HG03520 (cell line): ENCODE measurements around the gene FMN1.

ENCODE experiments used
- ATAC-seq: cut with Tn5 transposase; IDR thresholded peaks from one replicate; pipeline ENCODE4 v1.9.1; 2021; ENCODE audit warnings: mild to moderate bottlenecking, moderate library complexity; ENCODE audit not compliant: unreplicated experiment

FMN1 gene

GRCh38 chr15:33200444-33200843 lies 5.9 kb upstream of the FMN1 start:
- ATAC-seq, result no peak

- ATAC-seq, result no peak
Observed at GRCh38 chr15:33198541-33198940, 4.0 kb upstream of the FMN1 start.

GRCh38 chr15:33197636-33198035 lies 3.1 kb upstream of the FMN1 start:
- no peak for ATAC-seq

- ATAC-seq, result no peak
Observed at GRCh38 chr15:33194237-33194636, 277 bp downstream of the FMN1 start.

GRCh38 chr15:33191591-33191990 lies 2.9 kb downstream of the FMN1 start:
- no peak for ATAC-seq

GRCh38 chr15:33190539-33190938 lies 4.0 kb downstream of the FMN1 start:
- ATAC-seq, result no peak

- ATAC-seq, result no peak
Observed at GRCh38 chr15:33188641-33189257, 5.8 kb downstream of the FMN1 start.

- no peak for ATAC-seq
Observed at GRCh38 chr15:33188159-33188558, 6.4 kb downstream of the FMN1 start.

- no peak for ATAC-seq
Observed at GRCh38 chr15:33183334-33183733, 11.2 kb downstream of the FMN1 start.

GRCh38 chr15:33182926-33183325 lies 11.6 kb downstream of the FMN1 start:
- ATAC-seq, result no peak

- no peak for ATAC-seq
Observed at GRCh38 chr15:33182278-33182905, 12.1 kb downstream of the FMN1 start.

GRCh38 chr15:33179874-33180273 lies 14.6 kb downstream of the FMN1 start:
- ATAC-seq, result no peak

GRCh38 chr15:33171202-33171601 lies 23.3 kb downstream of the FMN1 start:
- ATAC-seq, result no peak

GRCh38 chr15:33169625-33170024 lies 24.9 kb downstream of the FMN1 start:
- no peak for ATAC-seq

GRCh38 chr15:33168444-33168843 lies 26.1 kb downstream of the FMN1 start:
- no peak for ATAC-seq

- no peak for ATAC-seq
Observed at GRCh38 chr15:33163816-33164215, 30.7 kb downstream of the FMN1 start.

GRCh38 chr15:33161209-33161608 lies 33.3 kb downstream of the FMN1 start:
- no peak for ATAC-seq

GRCh38 chr15:33160581-33161165 lies 33.8 kb downstream of the FMN1 start:
- no peak for ATAC-seq

GRCh38 chr15:33159726-33160453 lies 34.6 kb downstream of the FMN1 start:
- no peak for ATAC-seq

GRCh38 chr15:33158366-33158765 lies 36.1 kb downstream of the FMN1 start:
- no peak for ATAC-seq

GRCh38 chr15:33157371-33158037 lies 37.0 kb downstream of the FMN1 start:
- no peak for ATAC-seq
